Stimulated activated CD4-positive, alpha-beta T cell treated with anti-CD3 and anti-CD28 coated beads, Interleukin-1b, Interleukin-23, amount 100 ng/mL, for 48 hours (primary cell): ENCODE data around the gene EMCN.
"Not testable (repeated sequence)": the region's sequence is repeated elsewhere in the genome, so short reads cannot be mapped to it uniquely, and the experiment has no call there.

Experiments
- DNase-seq: peaks from one replicate; pipeline ENCODE4 v3.0.0-alpha.2; 2020

EMCN gene

DNA sequence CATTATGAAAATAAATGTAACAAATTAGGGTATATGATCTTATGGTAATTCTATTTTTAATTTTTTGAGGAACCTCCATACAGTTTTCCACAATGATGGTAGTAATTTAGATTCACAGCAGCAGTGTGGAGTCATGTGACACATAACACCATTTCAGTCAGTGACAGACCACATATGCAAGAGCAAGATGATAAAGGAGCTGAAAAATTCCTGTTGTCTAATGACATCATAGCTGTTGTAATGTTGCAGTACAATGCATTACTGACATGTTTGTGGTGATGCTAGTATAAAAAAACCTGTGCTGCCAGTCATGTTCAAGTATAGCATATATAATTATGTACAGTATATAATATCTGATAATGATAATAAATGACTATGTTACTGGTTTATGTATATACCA is 28.5 kb downstream of the EMCN start:
- DNase-seq = no peak

DNA sequence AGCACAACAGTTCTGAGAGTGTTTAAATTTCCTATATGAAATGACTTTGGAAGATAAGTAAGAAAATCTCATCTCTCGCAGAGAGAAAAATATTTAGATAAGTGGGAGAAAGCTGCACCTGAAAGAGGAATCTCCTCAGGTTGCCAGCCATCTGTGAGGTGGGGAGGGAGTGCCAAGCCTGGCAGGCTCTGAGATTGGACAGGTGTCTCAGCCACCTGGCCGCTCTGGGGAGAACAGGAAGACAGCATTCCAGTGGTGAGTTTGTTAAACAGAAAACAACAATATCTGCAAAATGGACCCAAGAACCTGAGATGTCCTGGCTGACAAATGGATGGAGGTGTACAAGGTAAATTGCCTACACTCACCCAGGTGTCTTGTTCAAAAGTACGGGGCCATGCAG is 31.3 kb downstream of the EMCN start:
- no peak for DNase-seq

DNA sequence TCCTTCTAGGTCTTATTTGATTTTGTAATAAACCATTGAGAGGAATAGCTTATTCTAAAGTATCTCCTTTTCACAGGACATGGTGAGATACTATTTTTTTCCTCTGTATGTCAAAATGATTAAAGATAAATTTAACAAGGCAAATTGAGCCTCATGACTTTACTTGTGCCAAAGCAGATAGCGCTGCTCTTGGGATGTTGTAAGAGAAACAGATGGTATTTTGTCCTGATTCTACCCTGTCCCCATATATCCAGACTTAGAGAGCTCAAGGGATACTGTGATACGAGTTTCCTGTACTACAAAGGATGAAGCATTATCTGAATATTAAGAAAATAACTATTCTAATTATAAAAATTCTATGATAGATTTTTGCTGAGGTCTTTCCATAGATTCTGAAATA is 34.0 kb downstream of the EMCN start:
- DNase-seq = no peak

DNA sequence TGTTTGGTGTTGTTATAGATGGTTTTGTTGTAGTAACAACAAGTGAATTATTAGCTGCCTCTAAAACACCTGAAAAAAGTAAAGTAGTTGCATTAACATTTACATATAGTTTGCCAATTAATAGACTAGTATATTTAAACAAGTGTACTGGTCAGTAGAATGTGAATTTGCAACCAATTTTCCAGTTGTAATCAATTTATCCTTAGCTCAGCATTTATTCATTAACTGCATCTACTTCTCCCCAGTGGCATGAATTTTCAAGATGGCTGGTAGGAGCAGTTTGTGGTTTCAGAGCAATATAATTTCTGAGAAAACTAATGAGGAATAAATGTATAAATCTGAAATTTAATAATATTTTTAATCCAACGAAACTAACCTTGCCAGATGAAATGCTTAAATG is 37.9 kb downstream of the EMCN start:
- DNase-seq = no peak

DNA sequence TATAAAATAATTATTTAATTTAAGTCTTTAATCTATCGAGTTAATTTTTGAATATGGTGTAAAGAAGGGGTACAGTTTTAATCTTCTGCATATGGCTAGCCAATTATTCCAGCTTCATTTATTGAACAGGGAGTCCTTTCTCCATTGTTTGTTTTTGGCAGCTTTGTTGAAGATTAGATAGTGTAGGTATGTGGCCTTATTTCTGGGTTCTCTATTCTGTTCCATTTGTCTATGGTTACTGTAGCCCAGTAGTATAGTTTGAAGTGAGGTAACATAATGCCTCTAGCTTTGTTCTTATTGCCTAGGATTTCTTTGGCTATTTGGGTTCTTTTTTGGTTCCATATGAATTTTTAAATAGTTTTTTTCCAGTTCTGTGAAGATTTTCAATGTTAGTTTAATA is 48.3 kb downstream of the EMCN start:
- DNase-seq = no peak

DNA sequence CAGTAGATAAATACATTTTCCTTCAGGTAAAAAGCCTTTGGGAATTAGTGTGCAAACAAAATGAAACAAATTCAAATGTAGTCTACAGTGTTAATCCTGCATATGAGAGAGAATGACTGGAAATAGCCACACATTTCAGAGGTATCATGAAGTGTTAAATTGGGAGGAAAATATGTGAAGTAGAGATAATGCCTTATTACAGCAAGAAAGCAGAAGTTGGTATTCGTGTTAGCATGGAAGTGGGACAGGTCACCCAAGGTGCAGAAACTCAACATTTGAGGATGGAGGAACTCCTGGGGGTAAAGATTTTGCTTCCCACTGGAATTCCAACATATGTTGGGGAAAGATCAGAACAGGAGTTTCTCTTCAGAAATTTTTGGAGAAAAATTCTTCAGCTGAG is 51.3 kb downstream of the EMCN start:
- DNase-seq = no peak

DNA sequence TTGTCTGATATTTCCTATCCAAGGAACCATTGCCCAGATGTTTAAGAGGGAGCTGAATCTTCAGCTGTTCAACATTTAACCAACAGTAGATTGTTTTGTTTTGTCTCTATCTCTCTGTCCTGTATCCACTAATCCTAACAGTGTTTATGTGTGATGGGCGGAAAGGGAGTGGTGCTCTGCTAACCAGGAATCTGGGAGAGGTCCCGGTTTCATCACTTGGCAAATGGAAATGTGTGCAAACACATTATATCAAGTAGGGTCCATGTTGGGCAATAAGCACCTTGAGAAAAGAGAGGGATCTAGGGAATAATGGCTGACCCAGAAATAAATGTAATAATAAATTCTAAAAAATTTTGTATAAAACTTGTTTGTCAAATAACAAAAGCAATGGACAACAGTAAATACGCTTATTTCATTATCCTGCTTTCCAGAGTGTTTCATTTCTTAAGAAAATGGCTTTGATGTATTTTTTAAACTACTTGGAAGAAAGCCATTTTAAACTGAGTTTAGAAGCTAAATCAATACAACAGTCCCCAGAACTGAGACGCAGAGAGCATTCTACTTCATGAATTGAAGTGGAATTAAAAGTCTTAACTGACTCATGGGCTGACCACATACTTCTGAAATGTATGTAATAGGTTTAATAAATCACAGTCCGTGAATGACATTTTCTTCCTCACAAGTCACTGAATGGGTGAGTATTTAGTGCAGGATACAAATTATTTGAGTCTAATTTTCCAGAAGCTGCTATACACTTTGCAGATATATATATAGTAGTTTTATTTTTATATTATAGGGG is 55.8 kb downstream of the EMCN start:
- no peak for DNase-seq

DNA sequence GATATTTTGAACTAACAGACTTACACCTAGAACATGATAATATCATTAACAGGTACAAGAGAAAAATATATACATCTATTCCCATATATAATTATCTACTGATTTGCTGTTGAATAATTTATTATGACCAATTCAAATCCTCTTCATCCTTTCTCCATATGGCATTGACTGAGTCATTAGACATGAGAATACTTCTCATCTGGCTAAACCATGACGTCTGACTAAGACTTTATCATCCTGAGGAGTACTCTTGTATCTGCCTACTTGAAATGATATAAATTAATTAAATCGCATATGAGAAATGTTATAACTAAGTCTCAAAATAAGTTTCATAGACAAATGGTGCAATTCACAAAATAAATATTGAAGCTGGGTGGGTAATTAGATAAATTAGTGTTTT is 67.4 kb downstream of the EMCN start:
- DNase-seq = no peak

DNA sequence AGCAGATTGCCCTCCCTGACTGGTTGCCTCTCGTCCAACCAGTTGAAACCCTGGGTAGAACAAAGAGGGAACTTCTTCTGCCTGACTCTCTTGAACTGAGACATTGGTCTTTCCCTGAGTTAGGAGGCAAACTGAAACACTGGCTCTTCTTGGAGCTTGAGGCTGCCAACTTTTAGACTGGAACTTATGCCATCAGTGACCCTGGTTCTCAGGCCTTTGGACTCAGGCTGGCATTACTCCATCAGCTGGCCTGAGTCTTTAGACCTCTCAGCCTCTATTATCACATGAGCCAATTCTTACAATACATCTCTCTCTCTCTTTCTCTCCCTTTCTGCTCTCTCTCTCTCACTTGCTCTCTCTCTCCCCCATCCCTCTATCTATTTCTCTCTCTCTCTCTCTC is 86.4 kb downstream of the EMCN start:
- no peak for DNase-seq

DNA sequence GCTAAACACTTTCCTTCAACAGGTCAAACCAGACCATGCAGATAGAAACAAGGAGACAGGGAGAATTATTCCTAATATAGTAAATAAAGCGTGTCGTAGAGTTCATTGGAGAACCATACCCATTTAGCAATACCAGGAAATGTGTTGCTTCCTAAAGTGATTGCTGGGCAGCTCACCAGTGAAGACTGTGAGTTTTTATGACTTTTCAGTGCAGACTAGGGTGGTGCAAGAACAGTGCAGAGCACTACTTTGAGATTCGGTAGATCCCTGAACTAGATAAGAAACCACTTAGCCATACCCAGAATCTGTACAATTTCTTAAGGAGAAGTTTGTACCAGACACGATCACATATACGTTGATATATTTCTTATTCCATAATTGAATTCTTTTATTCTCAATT is 87.4 kb downstream of the EMCN start:
- no peak for DNase-seq

DNA sequence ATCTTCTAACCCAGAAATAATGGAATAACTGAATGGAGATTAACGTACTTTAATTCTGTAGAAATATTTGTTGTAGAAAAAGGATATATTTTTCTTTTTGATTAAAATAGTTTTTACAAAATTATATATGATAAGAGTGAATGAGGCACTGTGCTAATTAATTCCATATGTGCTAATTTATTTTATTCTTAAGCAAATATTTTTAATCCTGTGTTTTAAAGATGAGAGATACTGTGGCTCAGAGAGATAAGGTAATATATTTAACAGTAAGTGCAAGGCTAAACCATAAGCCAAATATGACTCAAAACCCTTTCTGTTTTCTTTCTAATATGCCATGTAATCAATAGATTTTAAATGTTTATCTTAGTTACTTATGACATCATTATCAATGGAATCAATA is 88.2 kb downstream of the EMCN start:
- DNase-seq = no peak

DNA sequence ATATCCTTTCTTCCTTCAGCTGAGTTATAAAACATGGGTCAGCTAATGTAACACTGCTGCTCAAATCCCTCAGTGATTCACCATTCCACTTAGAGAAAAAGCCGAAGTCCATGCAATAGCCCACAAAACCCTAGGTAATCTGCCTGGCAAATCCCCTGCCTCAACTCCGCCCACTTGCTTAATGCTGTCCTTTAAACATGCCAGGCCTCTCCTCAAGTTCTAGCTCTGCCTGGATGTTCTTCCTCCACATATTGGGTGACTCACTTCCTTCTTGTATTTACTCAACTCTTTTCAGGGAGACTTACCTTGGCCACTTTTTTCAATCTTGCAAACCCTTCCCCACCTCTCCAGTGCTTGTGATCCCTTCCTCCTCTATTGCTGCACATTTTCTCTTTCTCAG is 89.8 kb downstream of the EMCN start:
- DNase-seq = no peak

DNA sequence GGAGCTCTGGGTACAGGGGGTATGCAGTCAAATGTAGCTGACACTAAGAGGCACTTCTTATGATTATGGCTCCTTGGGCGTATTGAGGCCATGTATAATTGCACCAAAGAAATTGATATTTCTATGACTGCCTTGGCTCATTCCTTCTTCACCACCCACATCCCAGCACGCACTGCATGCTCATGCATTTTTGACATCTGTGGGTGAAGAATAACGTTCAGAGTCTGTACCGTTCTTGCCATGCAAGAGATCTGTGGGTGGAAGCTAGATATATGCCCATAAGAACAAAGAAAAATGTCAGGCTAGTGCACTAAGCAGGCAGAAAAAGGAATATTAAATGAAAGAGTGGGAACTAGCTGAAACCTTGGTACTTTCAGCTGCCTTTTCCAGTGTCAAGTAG is 93.4 kb downstream of the EMCN start:
- no peak for DNase-seq

DNA sequence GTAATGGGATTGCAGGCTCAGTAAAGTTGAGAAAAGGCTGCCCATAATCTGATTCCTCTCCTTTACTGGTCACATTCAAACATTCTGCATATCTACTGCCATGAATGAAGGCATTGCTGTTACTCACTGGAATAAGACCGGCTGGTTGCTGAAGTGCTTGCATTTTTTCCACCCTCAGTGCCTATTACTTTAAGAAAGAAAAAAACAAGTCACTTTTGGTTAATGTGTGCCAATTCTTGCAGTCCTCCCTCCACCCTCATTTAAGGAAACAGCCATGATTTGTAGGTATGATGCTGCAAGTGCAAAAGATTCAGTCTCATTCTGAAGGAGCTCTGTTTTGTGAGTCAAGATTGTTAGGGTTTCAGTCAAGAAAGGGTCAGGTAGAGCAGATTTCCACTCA is 94.9 kb downstream of the EMCN start:
- DNase-seq = no peak

DNA sequence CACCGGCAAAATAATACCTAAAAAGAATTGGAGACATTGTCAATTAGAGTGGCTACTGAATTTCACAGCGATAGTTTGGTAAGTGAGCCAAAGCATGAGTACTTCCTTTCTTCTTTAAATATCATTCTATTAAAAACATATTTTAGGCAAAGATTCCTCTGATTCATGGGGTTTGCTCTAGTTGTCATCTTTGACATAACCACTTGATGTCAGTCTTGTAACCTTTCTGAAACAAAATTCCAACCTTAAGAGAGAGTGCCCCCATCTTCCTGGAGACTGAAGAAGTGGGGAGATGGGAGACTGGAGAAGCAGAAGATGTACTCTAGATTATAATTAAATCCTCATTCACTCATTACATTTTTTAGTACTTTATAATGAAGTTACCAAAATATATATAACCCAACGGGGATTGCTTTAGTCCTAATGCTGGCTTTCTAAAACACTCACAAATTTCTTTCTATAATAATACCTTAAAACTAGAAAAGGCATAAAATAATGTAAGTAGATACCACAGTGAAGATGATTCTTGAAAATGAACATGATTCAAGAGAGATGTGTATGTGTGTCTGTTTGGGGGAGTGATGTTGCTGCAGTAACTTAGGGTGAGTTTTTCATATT is 96.4 kb downstream of the EMCN start:
- DNase-seq = no peak

DNA sequence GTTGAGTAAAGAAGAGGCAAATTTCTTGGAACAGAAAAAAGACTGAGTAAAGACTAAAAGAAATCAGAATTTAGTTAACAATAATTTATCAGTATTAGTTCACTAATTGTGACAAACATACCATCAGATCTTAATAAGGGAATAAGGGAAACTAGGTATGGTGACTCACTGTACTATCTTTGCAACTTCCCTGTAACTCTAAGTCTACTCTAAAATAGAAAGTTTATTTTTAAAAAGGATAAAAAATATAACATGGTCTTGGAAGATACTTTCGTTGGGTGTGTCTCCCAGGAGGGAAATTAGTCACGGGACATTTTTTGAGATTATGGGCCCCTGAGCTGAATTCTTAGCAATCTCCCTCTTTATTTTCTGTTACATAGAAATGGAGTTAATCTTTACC is 97.3 kb downstream of the EMCN start:
- DNase-seq = no peak

DNA sequence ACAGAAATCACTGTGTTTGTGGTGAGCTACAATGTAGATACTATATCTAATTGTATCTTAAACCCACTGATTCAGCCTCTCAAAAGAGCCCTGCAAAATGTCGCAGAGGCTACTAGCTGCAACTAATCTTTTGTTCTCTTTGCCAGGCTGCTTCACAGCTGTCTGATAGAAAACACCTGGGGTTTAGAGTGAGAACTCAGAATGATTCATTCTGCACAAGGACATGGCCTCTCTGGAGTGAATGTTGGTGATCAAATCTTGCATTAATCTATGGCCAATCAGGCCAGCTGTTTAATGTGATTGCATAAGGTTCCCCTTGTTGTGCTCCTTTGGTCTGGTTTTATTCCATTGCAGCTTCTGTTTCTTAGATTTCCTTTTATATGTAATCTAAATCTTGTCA is 100.3 kb downstream of the EMCN start:
- DNase-seq = no peak

DNA sequence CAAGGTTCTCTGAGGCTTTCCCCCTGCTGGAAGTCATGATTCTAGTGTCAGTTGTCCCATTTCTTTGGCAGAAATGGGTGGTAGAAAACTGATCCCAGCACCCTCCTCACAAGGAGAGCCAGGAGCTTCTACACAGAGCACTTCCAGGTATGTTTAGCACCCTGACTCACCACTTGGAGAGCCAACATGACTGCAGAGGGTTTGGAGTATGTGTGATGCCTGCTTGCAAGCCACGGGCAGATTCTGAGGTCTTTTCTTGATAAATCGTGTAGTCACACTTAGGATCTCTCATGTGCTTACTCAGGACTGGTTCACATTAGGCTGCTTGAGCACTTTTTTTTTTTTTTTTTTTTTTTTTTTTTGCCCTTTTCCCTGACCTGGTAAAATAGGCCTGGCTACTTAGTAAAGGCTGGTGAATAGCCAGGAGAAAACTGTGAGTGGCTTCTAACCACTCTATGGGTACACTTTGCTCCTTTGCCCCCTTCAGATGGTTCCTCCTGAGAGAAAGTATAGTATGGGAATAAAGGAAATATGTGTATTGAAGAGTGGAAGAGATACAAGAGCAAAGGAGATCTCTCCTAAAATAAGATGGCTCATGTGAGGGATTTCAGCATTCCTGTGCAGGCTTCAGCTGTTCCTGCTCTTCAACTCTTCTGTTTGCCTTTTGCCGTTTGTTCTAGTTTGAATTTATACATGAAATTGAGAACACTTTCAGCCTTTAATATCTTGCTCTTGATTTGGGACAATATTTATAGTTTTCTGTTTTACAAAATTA is 103.6 kb downstream of the EMCN start:
- no peak for DNase-seq

DNA sequence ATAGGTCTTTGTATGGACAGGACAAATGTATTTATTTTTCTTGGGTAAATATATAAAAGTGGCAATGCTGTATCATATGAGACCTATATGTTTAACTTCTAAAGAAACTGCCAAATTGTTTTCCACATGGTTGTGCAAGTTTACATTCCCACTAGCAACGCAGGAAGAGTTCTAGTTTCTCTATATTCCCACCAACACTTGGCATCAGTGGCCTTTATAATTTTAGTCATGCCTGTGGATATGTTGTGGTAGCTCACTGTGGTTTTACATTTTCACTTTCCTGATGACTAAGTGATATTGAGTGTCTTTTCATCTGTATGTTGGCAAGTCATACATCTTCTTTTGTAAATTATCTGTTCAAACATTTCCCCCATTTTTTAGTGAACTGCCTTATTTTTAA is 126.0 kb downstream of the EMCN start:
- DNase-seq = no peak

DNA sequence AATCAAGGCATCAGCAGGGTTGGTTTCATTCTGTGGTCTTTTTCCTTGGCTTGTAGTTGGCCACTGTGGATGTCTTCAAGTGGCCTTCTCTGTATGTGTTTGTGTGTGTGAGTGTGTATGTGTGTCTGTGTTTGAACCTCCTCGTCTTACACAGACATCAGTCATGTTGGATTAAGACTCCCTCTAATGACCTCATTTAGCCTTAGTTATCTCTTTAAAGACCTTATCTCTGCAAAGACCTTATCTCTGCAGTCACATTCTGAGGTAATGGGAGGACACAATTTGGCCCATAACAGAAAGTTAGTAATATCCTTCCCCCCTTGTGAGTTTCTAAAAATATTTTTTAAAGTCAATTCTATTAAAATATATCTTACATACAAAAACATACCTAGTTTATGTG is 126.7 kb downstream of the EMCN start:
- DNase-seq = no peak

DNA sequence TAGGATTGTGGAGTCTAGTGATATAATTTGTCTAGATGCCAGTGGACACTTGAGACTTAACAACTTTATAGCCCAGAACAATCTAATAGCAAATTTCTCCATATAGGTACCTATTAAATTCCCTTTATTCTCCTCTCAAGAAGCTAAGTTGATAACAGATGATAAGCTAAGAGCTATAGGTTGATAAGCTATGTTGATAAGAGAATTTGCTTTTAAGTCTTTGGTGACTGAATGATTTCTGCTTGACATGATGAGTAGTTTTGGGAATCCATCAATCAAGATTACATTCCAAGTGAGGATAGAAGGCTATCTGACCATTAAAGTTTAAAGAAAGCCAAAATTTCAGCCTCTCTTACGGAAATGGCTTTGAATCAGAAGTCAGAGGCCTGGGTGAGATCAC is 131.6 kb downstream of the EMCN start:
- no peak for DNase-seq

DNA sequence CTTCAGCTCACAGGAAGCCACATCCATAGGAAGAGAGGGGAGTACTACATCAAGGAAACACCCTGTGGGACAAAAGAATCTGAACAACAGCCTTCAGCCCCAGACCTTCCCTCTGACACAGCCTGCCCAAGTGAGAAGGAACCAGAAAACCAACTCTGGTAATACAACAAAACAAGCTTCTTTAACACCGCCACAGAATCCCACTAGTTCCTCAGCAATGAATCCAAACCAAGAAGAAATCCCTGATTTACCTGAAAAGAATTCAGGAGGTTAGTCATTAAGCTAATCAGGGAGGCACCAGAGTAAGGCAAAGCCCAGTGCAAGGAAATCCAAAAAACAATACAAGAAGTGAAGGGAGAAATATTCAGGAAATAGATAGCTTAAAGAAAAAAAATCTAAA is 137.4 kb downstream of the EMCN start:
- DNase-seq = not testable (repeated sequence)

DNA sequence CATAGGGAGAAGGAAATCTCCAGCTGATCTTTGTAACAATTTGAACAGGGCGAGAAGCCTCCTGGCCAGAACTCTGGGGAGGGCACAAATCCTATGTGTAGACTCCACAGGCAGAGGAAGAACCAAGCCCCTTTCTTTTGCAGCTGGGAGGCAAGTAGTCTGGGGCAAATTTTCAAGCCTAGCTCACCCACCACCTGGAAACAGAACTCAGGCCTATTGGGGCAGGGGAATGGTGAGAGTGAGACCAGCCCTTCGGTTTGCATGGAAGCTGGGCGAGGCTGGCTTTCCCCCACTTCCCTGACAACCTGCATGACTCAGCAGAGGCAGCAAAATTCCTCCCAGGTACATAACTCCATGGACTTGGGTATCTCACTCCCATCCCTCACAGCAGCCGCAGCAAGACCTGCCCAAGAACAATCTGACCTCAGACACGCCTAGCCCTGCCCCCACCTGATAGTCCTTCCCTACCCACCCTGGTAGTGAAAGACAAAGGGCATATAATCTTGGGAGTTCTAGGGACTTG is 138.2 kb downstream of the EMCN start:
- no peak for DNase-seq

DNA sequence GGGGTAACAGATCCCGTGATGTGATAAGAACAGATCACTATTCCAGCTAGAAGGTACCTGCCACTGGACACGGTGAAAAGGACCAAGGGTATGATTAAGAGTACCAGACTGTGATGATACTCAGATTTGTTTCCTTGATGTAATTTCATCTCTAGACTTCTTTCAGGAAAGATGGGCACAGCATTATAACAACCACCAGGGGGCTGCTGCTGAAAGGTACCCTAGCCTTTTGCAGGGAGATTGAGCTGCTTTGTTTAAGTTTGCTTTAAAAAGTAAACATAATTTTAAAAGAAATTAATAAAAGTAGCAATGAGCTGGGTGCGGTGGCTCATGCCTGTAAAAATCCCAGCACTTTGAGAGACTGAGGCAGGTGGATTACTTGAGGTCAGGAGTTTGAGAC is 145.4 kb downstream of the EMCN start:
- DNase-seq = no peak
